ENCODE measurements around the gene COA4. TPM values are rescaled to one million over a fixed set of nuclear protein-coding genes. Genes with fewer than 3 reads are reported as not detected.

Gene COA4
- 10 to 100 TPM; 34.5 to 68.2 TPM for total RNA-seq

- Histone ChIP-seq H3K9me3 (no peaks in the 10 kb centered on the region), H3K27me3 (no peaks in the 10 kb centered on the region), H3K36me3 (replicated peaks in 1 of 2; ENCODE audit: insufficient read depth in 1 of 2, low read depth in 2 of 2) (peaks cover 0 to 10% of the 10 kb centered on the region in 2 donors), H3K27ac (peak within 1 kb of the TSS; percentile 72 to 93 (median 76)), H3K4me3 (peak within 1 kb of the TSS; percentile 37 to 93), H3K4me1 (peaks cover 26% of the 10 kb centered on the region)
- ATAC-seq (peak; percentile 99), DNase-seq (peak; percentile 93 to 96 (median 94))
- TF ChIP-seq CTCF (IDR thresholded peaks at IDR 0.05) (no peak), POLR2A (IDR thresholded peaks at IDR 0.05) (peak; percentile 41 to 75 (median 73))
- intact Hi-C loops (cut with DNase I) = no loop called here
- WGBS, 2 donors = 0% methylated on average over 15 to 57 of the region's 57 CpGs
Observed at GRCh38 chr11:73876424-73877310, at the start of gene COA4, which contains the start of gene PAAF1. Gene COA4, minus strand, starts transcription at chr11:73876846. Its CDS starts 3,468 bp downstream, at chr11:73873378. Gene PAAF1, plus strand, starts transcription at chr11:73876999. Its CDS starts 23 bp downstream, at chr11:73877022.

- ATAC-seq (no peak), DNase-seq (no peak)
- Histone ChIP-seq H3K36me3 (replicated peaks in 1 of 2; ENCODE audit: insufficient read depth in 1 of 2, low read depth in 2 of 2) (peaks cover 0 to 13% of the 10 kb centered on the region in 2 donors), H3K27ac (no peak overlapping the region), H3K27me3 (no peaks in the 10 kb centered on the region), H3K4me3 (no peak overlapping the region), H3K4me1 (peaks cover 5% of the 10 kb centered on the region), H3K9me3 (no peaks in the 10 kb centered on the region)
- intact Hi-C loops (cut with DNase I) = no loop called here
- no peak for TF ChIP-seq CTCF (IDR thresholded peaks at IDR 0.05)
- no peak for TF ChIP-seq POLR2A (IDR thresholded peaks at IDR 0.05)
- 93 to 99% methylated on average over 4 of the region's 4 CpGs for WGBS, 2 donors
Observed at GRCh38 chr11:73921180-73921579, 44.5 kb upstream of the COA4 start.

- Histone ChIP-seq H3K4me1 (peaks cover 22% of the 10 kb centered on the region), H3K36me3 (replicated peaks in 1 of 2; ENCODE audit: insufficient read depth in 1 of 2, low read depth in 2 of 2) (peaks cover 0 to 13% of the 10 kb centered on the region in 2 donors), H3K9me3 (no peaks in the 10 kb centered on the region), H3K4me3 (no peak overlapping the region), H3K27me3 (no peaks in the 10 kb centered on the region), H3K27ac (peak overlapping the region in 3 of 4 donors; percentile 7 to 60 (median 25))
- intact Hi-C loops (cut with DNase I) = no loop called here
- DNase-seq = peak in 2 of 4 donors; percentile 31 to 45
- no peak for TF ChIP-seq CTCF (IDR thresholded peaks at IDR 0.05)
- no peak for TF ChIP-seq POLR2A (IDR thresholded peaks at IDR 0.05)
- 14% methylated on average over 1 of the region's 1 CpG for WGBS, 2 donors
- ATAC-seq = peak; percentile 70
Observed at GRCh38 chr11:73916435-73916834, 39.8 kb upstream of the COA4 start.

- TF ChIP-seq CTCF (IDR thresholded peaks at IDR 0.05) = no peak
- no peak for TF ChIP-seq POLR2A (IDR thresholded peaks at IDR 0.05)
- Histone ChIP-seq H3K9me3 (no peaks in the 10 kb centered on the region), H3K27me3 (no peaks in the 10 kb centered on the region), H3K4me3 (no peak overlapping the region), H3K27ac (no peak overlapping the region), H3K36me3 (replicated peaks in 1 of 2; ENCODE audit: insufficient read depth in 1 of 2, low read depth in 2 of 2) (peaks cover 5 to 10% of the 10 kb centered on the region in 2 donors), H3K4me1 (peaks cover 22% of the 10 kb centered on the region)
- WGBS, 2 donors = 33 to 38% methylated on average over 4 of the region's 4 CpGs
- intact Hi-C loops (cut with DNase I) = no loop called here
- DNase-seq = peak; percentile 38 to 46 (median 41)
- peak; percentile 35 for ATAC-seq
Observed at GRCh38 chr11:73914284-73914683, 37.6 kb upstream of the COA4 start.

Data from body of pancreas (tissue), 4 donors.